DND-41 (cell line): Measurements from ENCODE around the gene PUSL1.

ENCODE experiments used
- CTCF ChIP-seq: IDR thresholded peaks from 2 replicates; pipeline ENCODE4 v1.5.1; 2012; ENCODE audit warnings: borderline replicate concordance, low read length, moderate library complexity, mild to moderate bottlenecking; ENCODE audit not compliant: poor library complexity, severe bottlenecking; ENCODE audit errors: extremely low read depth
- EZH2 ChIP-seq: IDR thresholded peaks from 3 replicates; pipeline ENCODE4 v1.6.1; 2012; ENCODE audit warnings: borderline replicate concordance, low read depth, mild to moderate bottlenecking, moderate library complexity, low read length, inconsistent platforms; ENCODE audit not compliant: severe bottlenecking

- TF ChIP-seq CTCF (no peak), EZH2 (no peak)
Measured at GRCh38 chr1:1274299-1274930, 34.0 kb upstream of the PUSL1 start.
